H1 (cell line): ENCODE results near the gene CCNL2. TPM values are rescaled to one million over a fixed set of nuclear protein-coding genes. Genes with fewer than 3 reads are reported as not detected.

Experiments used
- CBX8 ChIP-seq: fragments of 300-800, 300-1000 bp; sonication (generic); IDR thresholded peaks from 2 replicates; pipeline ENCODE4 v1.7.1; 2016; ENCODE audit warnings: low read depth, low read length, borderline replicate concordance
- CEBPB ChIP-seq: IDR thresholded peaks from 2 replicates; pipeline ENCODE4 v1.6.1; 2012; ENCODE audit warnings: low read depth, low read length
- JUND ChIP-seq: IDR thresholded peaks from 2 replicates; pipeline ENCODE4 v1.6.1; 2011; ENCODE audit warnings: mild to moderate bottlenecking, improper control_type of control experiment, low read length
- MAFK ChIP-seq: IDR thresholded peaks from 2 replicates; pipeline ENCODE4 v1.6.1; 2012; ENCODE audit warnings: low read depth, mild to moderate bottlenecking, improper control_type of control experiment, low read length
- POLR2AphosphoS5 ChIP-seq: IDR thresholded peaks from 2 replicates; pipeline ENCODE4 v1.6.1; 2011; ENCODE audit warnings: low read depth, low read length
- SP4 ChIP-seq: IDR thresholded peaks from 2 replicates; pipeline ENCODE4 v1.6.1; 2012; ENCODE audit warnings: low read length, inconsistent platforms
- ZNF274 ChIP-seq: IDR thresholded peaks from 2 replicates; pipeline ENCODE4 v1.7.0; 2012; ENCODE audit warnings: low read length, borderline replicate concordance; ENCODE audit errors: extremely low read depth
- polyA plus RNA-seq, 7 experiments: library from polyadenylated mRNA; depleted of rRNA in 3 of 7; stranded (reverse) in 5 of 7; unstranded in 2 of 7; fragments of >200 nt in 5 of 7; fragments of 200-250 nt in 2 of 7; gene quantifications; 1 replicate in 5 of 7; 2 replicates in 1 of 7; 4 replicates in 1 of 7; pipeline versions ENCODE4 v1.2.1 to v1.2.3, GENCODE V29; 2011 to 2013; ENCODE audit warnings: missing spikeins in 2 of 7, mixed read lengths in 2 of 7
- total RNA-seq: library from RNA; stranded (reverse); fragmentation: NEBNext Ultra II Directional; extraction: Animal tissue kit (Norgen Biotek cat#: 25700); gene quantifications from 2 replicates; pipeline ENCODE4 v1.2.1, GENCODE V29; 2021

Gene CCNL2
- total and polyA plus RNA-seq, 2 of the 8 experiments (the other 6 are each of a cell fraction or from before 2014, with no cell fraction given), result 79.8 to 120 TPM

DNA sequence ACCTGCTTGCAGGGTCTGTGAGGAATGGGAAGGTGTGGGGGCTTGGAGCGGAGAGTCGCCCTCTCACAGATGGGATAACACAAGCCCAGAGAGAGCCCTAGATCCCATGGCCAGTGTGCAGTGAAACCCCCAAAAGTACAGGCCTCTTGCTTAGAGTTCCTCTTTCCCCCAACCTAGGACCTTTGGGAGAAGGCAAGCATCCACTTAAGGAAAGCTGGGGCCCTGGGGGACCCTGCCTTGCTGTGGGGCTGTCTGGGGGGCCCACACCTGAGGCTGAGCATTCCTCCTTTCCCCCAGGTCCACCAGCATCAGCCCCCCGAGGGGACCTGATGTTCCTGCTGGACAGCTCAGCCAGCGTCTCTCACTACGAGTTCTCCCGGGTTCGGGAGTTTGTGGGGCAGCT, 37.5 kb upstream of the CCNL2 start (continued):
- TF ChIP-seq ZNF274, result no peak
- TF ChIP-seq SP4, result no peak
- TF ChIP-seq CEBPB, result no peak
- TF ChIP-seq JUND, result no peak
- TF ChIP-seq POLR2AphosphoS5, result no peak
- TF ChIP-seq CBX8, result no peak
- no peak for TF ChIP-seq MAFK
- TF ChIP-seq, all 59 proteins: peak for 0
